Daoy (cell line): ENCODE data around the gene RHBDF2. TPM values are rescaled to one million over a fixed set of nuclear protein-coding genes. Genes with fewer than 3 reads are reported as not detected.
A peak's percentile ranks its signal among the peaks of the same experiment; 100 is the strongest.

Experiments
- DNase-seq: peaks from one replicate; pipeline ENCODE4 v3.0.0-alpha.2; 2015; ENCODE audit warnings: low read depth
- total RNA-seq: library from RNA; depleted of rRNA; stranded (reverse); fragments of >200 nt; shearing (Covaris generic); gene quantifications from 2 replicates; pipeline ENCODE4 v1.2.3, GENCODE V29; 2014

RHBDF2 gene
- total RNA-seq, 1 experiment from 2014 or later: 26.6 TPM

DNA sequence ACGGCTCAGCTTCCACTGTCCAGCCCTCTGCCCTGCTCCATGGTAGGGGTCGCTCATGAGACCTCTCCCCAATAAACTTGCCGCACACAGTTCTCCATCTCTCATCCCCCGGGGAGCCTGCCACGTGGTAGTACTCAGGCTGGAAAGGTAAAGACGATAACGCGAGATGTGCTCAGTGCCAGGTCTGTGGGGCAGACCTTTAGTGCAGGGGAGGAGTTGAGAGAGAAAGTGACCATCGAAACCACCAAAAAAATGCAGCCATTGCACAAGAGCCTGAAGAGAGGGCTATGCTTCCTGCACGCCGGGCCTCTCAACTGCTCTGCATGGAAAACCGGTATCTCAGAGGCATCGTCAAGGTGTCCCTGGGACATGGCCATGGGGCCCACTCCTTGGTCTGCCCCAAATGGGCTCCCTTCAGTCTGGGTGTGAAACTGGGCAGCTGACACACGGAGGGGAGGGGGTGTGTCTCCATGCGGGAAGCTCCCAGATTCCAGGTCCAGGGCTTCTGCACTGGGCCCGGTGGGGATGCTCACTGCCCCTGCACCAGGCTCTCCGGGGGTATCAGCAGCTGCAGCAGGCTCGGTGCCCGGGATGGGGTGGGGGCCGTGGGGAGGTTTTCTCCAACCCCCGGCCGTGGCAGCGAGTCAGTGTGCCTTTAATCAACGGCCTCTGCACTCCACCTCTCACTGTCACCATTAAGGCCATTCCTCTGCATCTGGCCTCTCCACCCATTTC, 38.5 kb downstream of the RHBDF2 start:
- DNase-seq: no peak

DNA sequence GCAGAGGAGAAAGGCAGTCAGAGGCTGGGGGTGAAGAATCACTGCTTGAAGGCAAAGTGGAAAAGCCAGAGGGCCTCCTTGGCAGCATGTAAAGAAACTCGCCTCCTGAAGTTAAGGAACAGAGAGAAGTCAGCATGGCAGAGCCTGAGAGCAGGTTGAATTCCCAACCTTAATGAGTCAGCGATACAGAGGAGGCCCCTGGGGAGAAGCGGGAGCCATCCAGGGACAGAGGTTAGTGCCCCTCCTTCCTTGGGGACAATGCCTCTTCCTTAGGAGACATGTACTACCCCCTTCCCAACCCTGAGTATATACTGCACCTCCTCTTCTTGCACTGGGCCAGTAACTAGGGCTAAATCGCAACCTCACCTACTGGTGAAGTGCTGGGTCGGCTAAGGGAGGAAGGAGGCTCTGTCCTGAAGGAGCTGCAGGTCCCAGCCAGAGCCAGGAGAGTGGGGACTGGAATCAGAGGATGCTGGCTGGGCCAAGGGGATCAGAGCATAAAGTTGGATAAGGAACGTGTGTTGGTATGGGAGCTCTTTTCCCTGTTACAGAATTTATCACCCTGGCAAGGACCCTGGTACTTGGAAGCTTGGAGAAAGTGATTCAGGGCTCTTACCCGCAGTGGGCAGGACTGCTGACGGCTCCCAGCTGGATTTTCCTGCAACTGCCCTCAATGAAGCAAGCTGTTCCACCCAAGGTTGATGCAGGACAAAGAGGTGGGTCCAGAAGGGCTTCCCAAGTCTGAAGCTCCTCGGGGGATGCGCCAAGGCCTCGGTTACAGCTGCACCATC, 39.3 kb downstream of the RHBDF2 start:
- DNase-seq: no peak

DNA sequence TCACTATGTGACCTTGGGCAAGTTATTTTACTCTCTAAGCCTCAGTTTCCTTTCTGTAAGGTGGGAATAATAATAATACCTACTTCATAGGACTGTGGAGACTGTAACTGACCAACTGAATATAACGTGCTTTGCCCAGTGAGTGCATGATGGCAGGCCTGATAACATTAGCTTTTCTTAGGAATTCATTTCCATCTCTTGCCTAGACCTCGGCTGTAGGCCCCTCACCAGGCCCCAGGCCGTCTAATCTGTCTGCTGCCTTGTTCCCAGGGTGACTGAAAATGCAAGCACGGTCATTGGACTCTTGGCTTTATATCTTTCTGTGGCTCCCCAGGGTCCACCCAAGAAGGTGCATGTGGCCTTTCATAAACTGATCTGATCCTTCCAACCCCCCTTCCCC, 41.5 kb downstream of the RHBDF2 start:
- DNase-seq: no peak

DNA sequence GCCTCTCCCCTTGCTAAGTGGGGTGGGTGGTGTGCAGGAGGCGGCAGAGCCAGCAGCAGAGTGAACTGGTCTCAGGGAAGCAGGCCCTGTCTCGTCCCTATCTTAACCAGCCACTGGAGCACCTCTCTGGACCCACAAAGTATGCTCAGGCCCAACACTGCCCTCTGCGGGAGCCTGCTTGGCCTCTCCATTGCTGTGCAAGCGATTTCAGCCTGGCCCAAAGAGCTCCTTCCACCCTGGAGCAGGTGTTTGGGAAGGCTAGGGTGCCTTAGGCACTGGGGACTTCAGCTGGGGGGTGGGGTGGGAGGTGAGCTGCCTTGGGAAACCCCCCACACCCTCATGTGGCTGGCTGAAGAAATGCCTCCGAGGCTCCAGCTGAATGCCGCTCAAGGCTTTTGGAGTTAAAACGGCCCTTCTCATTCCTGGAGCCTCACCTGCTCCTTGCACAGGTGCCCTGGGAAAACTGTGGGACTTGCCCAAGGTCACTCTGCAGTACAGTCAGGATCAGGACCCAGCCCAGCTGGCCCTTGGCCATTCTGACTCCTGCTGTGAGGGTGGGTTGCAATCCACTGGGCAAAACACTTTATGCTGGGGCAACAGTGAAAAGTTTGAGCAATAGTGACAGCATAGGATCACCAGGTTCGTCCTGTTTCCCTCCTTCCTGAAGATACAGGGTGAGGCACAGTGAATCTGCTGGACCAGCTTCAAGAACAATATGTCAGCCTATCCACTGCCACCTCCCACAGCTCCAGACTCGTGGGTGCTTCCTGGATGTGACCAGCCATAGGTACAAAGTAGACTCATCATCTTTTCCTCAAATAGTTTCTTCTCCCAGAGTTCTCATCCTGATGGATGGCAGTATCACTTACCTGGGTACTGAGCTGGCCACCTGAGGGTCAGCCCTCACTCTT, 42.4 kb downstream of the RHBDF2 start:
- peak; percentile 64 for DNase-seq

DNA sequence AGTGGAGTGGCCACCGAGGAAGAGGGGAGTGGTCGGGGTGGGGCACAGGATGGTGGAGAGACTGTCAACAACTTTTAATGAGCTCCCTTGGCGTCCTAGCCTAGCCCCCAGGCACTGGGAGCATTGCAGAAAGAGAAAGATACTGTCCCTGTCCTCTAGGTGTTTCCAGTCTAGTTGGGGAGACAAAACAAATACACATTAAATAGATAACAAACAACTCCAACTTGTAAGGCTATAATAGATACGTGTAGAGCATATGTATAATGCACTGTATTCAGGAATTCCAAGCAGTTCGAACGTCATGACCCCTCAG, 47.8 kb downstream of the RHBDF2 start:
- no peak for DNase-seq

DNA sequence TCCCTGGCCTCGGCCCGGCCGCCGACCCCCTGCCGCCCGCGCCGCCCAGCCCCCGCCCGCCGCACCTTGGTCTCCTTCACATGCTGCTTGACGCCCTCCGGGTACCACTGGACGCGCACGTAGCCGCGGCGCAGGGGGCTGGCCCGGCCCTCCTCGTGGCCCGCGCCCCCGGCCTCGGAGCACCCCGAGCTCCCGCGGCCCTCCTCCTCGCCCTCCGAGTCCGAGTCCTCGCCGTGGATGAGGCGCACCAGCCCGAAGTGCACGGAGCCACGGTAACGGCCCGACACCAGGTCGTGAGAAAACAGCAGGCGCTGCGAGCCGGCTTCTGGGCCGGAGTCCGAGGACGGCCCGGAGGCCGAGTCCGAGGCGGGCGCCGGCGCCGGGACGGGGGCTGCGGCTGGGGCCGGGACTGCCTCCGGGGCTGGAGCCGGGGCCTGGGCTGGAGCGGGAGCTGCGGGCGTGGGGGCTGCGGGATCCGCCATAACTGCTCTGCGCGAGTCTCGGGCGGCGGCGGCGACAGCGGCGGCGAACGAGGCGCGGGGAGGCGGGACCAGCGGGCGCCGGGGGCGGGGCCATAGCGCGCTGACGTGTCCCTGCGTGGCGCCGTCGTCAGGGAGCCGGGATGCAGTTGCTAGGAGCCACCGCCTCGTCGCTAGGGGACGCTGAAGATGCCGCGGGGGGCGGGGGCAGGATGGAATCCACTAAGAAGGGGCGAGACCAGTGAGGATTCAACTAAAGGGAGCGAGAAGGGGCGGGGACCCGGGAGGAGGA, 48.4 kb downstream of the RHBDF2 start, which contains the start of gene UBE2O:
Gene UBE2O (minus strand): TSS at position 493 of the 771 bp plus-strand sequence. CDS start 11 bp downstream, at position 482.
- DNase-seq: peak; percentile 93

DNA sequence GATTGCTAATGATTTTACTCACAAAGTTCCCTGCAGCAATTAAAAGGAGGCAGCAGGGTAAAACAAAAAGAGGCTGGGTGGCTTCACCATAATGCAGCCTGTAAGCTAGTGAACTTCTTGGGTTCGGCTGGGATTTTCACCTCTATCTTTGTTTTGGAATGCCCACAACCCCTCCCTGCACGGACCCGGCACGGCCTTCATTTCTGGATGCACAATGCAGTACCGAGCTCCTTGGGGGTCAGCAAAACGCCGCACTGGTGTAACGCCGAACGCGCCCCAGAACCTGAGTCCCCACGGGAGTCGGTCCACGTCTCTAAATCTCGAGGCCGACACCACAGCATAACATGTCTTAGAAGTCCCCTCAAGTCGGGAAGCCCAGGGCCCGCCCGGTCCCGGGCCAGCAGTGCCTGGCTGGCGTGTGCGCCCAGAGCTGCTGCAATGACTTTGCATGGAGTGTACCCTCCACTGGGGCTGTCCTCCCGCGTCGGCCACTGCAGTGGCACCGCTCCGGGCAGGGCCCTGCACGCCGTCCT, 49.0 kb downstream of the RHBDF2 start:
- DNase-seq: no peak

DNA sequence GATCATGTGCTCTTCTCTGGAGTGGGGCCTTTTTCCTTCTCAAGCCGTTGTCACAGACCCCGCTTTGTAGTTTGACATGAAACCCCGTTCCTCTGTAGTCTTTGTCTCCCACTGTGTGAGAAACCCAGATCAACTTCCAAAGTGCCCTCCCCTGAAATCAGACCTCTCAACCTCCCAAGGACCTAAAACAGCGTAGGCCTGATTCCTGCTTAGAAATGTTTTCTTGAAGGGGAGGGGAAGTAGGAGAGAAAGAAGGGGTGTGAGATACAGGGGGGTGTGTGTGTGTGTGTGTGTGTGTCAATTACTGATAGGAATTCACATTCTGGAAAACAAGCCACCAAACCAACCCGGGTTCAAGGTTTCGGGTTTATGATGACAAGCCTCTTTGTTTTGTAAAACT, 49.7 kb downstream of the RHBDF2 start:
- no peak for DNase-seq

DNA sequence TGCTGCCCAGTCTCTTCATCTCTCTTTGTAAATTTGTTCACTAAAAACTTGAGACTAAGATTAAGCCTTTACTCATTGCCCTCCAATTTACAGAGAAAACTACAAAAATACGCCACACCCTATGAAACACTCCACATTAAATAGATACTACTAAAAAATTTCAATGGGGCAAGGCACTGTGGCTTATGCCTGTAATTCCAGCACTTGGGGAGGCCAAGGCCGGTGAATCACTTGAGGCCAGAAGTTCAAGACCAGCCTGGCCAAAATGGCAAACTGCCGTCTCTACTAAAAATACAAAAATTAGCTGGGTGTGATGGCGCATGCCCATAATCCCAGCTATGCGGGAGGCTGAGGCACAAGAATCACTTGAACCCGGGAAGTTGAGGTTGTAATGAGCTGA, 52.1 kb downstream of the RHBDF2 start:
- DNase-seq: no peak

DNA sequence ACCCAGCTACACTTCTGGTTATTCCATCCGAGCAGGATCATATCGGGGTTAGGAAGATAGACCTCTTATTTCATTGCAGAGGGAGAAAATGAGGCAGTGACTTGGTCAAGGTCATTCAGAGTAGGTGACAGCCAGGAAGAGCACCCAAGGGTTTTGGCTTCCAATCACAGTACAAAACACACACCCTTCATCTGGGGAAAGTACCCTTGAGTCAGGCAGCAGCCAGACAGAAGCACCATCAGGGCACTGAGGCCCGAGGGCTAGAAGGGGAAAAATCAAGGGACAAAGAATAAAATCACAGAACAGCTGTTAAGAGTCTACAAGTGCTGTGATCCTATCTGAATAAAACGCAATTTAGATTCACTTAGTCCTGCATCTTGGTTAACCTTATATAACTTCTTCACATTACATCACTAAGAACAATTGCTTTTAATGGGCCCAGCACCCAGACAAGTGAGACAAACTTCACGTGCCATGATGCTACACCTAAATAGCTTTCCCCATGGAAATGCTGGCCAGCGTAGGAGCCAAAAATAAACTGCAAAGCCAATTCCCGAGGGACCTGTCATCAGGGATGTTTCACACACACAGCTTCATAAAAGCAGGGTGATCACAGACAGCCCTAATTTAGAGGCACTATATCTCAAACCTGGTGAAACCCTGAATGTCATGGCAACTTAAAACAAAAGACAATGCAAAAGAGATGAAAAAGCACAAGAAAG, 53.1 kb downstream of the RHBDF2 start:
- DNase-seq: no peak

DNA sequence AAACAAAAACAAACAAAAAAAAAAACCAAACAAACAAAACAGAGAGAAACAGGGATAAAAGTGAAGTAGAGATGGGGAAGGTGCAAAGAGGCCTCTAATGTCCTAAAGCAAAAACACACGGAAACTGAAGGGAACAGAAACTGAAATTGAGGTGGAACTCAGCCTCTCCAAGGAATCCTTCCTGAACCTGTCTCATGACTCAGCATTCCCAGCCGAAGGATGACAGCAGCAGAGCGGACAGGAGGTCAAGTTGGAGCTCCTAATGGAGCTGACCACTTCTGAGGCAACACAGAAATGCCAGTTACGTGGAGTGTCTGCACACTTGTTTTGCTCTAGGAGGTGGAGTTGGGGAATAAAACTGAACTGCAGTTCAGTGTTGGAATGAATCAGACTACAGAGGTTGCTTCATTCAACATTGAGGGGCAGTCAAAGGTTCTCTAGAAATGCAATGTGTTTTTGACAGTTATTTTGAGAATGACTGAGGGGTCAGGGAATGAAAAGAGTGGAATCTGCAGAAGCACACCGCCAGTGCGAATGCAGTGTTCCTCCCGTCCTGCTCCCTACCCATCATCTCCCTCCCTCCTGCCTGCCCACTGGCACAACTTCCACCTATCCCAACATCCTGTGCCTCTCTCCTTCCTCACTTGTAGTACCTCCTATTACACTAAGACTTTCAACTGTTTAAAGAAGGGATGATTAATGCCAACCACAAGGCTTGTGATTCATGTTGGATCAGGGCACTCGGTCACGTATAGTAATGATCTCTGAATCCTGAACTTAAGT, 54.6 kb downstream of the RHBDF2 start:
- DNase-seq: peak; percentile 88

DNA sequence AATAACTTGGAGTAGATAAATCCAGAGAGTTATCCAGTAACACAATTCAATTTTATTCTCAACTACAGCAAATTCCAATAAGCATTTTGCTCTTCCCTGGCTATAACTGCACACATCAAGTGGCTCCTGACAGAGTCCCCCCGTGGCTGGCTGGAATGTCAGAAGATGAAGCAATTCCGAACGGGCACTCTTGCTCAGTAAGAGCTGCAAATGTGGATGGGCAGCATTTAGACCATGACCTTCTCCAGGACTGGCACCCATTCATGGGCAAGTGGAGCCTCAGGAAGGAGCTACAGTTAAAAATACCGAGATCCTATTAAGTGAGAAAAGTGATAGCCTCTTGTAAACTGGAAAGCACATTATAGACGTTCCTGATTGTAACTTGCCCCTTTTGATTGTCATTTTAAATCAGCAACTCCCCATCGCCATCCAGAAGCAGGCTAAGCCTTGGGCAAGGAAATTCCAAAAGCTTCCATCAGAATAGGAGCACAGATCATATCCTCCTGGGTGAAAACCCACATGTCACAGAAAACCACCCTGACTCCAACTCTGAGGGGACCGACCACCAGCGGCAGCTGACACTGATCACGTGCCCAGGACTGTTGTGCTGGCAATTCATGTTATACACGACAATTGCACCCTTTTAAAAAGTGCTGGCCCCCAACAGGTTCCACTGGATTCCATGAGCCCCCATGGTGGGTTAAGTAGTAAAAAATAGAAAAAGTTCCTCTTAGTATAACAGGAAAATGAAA, 55.4 kb downstream of the RHBDF2 start:
- no peak for DNase-seq

DNA sequence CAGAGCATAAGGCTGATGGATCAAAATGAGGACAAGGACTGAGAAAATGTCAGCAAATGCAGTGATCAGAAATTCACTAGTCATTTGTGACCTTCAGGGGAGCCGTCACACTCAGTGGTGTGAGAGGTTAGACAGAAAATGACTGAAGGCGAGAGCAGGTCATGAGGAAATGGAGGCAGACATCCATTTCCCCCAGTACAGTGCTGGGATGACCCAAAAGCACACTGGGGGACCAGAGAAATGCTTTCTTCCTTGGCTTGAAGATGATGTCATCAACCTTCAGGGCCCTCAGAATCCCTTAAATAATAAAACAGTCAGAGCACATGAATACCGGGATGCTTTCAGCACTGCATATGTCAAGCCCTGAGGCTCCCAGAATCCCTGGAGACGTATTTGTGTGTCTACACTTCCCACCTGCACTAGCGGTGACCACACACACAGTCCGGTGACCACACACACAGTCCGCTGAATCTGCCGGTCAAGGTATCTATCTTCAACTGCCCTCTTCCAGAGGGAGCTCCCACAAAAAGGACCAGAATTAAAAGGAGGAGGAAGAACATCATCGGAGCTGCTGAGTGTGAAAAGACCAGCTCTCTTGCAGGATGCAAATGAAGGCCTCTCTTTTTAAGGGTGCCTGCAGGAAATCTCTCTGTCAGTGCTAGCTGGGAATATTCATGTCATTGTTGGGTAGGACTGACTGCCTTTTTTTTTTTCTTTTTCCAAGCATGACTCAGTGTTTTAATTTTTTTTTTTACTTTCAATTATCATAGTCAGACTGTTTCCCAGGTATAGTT, 56.5 kb downstream of the RHBDF2 start:
- no peak for DNase-seq

DNA sequence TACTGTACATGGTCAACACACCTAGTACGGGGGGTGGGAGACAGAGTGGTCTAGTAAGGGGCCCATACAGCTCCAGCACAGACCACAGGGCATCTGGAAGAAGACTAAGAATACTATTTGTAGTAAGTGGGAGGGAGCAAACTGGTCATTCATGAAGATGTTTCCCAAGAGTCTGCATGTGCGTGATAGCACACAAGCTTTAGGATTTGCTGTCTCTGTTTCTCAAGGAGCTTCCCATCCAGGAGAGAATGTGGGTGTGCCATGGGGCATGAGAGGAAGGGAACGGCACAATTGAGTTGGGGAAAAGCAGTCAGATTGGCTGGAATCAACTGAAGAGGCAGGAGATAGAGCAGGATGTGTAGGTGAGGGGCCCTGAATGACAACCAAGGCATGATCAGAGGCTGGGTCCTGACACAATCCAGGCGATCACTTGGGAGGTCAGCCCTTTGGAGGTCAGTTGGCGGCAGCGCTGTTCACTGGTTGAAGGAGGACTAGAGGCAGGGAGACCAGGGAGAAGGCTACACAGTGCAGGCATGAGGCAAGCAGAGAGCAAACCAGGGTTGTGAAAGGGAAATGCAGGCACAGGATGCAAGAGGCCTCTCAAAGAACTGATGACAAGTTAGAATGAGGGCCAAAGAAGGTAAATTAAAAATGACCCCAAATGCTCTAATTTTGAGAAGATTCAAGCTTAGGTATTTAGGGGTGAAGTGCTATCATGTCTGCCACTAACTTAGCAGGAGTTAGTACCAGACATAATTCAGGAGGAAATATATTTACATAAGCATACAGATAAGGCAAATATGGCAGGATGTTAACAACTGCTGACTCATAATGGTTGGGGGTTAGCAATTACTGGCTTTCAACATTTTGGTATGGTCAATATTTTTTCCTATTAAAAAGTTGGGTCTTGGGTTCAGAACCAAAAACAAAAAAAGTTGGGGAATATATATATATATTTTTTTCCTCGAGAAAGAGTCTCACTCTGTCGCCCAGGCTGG, 58.6 kb downstream of the RHBDF2 start:
- no peak for DNase-seq

DNA sequence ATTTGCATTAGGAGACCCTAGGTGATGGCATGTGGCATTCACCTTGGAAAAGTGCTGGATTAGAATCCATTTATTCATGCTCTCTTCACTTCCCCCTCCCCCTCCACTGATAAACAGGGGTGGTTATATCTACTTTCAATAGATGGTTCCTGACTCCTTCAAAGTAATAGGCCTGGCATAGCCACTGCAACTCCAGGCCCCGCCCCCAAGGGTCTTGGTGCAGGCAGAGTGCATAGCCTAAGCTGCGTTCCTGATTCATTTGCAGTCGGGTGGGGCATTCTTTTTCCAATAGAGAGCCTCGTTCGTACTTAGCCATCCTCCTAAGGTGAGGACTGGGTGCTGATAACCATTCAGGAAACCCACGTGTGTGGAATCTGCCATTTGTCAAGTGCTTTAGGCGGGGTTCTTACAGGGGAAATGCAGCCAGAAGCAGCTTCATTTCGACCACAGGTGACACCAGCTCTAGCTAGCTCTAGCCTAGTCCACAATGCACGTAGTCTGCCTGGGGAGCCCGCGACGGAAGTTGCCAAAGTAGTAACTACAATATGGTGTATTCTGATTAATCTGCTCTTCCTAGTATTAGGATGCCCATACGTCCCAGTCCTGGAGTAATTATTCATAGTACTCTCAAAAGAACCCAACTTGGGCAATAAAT, 59.4 kb downstream of the RHBDF2 start:
- DNase-seq: no peak

DNA sequence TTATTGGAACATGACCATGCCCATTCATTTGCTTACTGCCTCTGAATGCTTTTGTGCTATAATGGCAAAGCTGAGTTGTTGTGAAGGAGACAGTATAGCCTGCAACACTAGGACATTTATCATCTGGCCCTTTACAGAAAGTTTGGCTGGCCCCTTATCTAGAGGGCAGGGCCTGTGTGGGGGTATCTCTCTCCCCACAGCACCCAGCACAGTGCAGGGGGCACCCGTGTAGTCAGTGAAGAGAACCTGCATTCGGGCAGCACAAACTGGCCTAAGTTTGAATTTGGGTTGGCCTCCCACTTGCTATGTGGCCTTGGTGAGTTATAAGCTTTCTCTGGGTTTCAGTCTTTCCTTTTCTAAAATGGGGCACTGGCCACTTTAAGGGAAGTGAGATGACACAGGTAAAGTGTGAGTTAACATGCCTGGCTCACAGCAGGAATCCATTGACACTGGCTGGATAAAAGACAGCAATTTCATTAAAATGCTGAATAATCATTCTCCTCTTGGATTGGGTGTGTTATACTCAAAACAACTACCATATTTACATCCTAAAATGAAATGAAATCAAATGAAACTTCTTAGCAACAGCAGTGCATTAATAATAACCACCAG, 60.4 kb downstream of the RHBDF2 start:
- no peak for DNase-seq
